Neuronal stem cell (in vitro differentiated cells): ENCODE measurements around the gene CYP4F11.
A peak's percentile ranks its signal among the peaks of the same experiment; 100 is the strongest.
"Not testable (repeated sequence)": the region's sequence is repeated elsewhere in the genome, so short reads cannot be mapped to it uniquely, and the experiment has no call there.

Experiments
- DNase-seq: peaks from one replicate; pipeline ENCODE4 v3.0.0-alpha.2; 2013; ENCODE audit warnings: low spot score
- H2AFZ ChIP-seq: one replicate; pipeline ENCODE4 v1.6.1; 2013; ENCODE audit warnings: mild to moderate bottlenecking, low read length, inconsistent platforms
- H2AK5ac ChIP-seq: 2 replicates; pipeline ENCODE4 v1.6.1; 2013; ENCODE audit warnings: low read depth, mild to moderate bottlenecking, inconsistent platforms, low read length, moderate library complexity, mixed read lengths
- H2BK120ac ChIP-seq: 2 replicates; pipeline ENCODE4 v1.6.1; 2013; ENCODE audit warnings: low read depth, mild to moderate bottlenecking, inconsistent platforms, low read length, moderate library complexity, mixed read lengths
- H2BK12ac ChIP-seq: one replicate; pipeline ENCODE4 v1.6.1; 2013; ENCODE audit warnings: low read length, inconsistent platforms
- H2BK15ac ChIP-seq: 2 replicates; pipeline ENCODE4 v1.6.1; 2013; ENCODE audit warnings: mild to moderate bottlenecking, low read length, inconsistent platforms, mixed read lengths
- H2BK5ac ChIP-seq: one replicate; pipeline ENCODE4 v1.6.1; 2013; ENCODE audit warnings: inconsistent platforms, mild to moderate bottlenecking, low read length, moderate library complexity
- H3K14ac ChIP-seq: one replicate; pipeline ENCODE4 v1.6.1; 2013; ENCODE audit warnings: low read length, inconsistent platforms
- H3K18ac ChIP-seq: 2 replicates; pipeline ENCODE4 v1.6.1; 2013; ENCODE audit warnings: low read length, inconsistent platforms
- H3K23ac ChIP-seq: 2 replicates; pipeline ENCODE4 v1.6.1; 2013; ENCODE audit warnings: low read depth, mild to moderate bottlenecking, mixed read lengths, low read length, inconsistent platforms; ENCODE audit not compliant: poor library complexity
- H3K27ac ChIP-seq: replicated peaks from 3 replicates; pipeline ENCODE4 v1.5.1; 2013; ENCODE audit warnings: low read length, inconsistent platforms
- H3K27me3 ChIP-seq, 3 experiments: 2 replicates each; pipeline ENCODE4 v1.6.1; 2013; ENCODE audit warnings: low read length in 3 of 3, mild to moderate bottlenecking in 2 of 3, inconsistent platforms in 1 of 3, low read depth in 1 of 3, mixed read lengths in 1 of 3, moderate library complexity in 1 of 3; ENCODE audit not compliant: control insufficient read depth in 3 of 3, insufficient read depth in 3 of 3
- H3K36me3 ChIP-seq, 2 donors: replicated peaks in 1 of 2; 2 replicates each; pipeline ENCODE4 v1.6.1; 2013; ENCODE audit warnings: low read length in 2 of 2; ENCODE audit not compliant: control insufficient read depth in 2 of 2, insufficient read depth in 2 of 2
- H3K4ac ChIP-seq: 2 replicates; pipeline ENCODE4 v1.6.1; 2013; ENCODE audit warnings: inconsistent platforms, mild to moderate bottlenecking, low read length, moderate library complexity
- H3K4me1 ChIP-seq, 2 donors: 1 replicate in 1 of 2; 2 replicates in 1 of 2; pipeline ENCODE4 v1.6.1; 2013; ENCODE audit warnings: low read length in 2 of 2, low read depth in 1 of 2; ENCODE audit not compliant: control insufficient read depth in 2 of 2, insufficient read depth in 1 of 2
- H3K4me2 ChIP-seq: one replicate; pipeline ENCODE4 v1.6.1; 2013; ENCODE audit warnings: mild to moderate bottlenecking, low read length, inconsistent platforms; ENCODE audit not compliant: insufficient read depth, poor library complexity, severe bottlenecking
- H3K4me3 ChIP-seq, 2 donors: 2 replicates each; pipeline ENCODE4 v1.5.1; 2013; ENCODE audit warnings: low read length in 2 of 2, mild to moderate bottlenecking in 2 of 2, inconsistent platforms in 1 of 2, moderate library complexity in 1 of 2
- H3K79me1 ChIP-seq: one replicate; pipeline ENCODE4 v1.6.1; 2013; ENCODE audit warnings: low read depth, mild to moderate bottlenecking, inconsistent platforms, low read length, moderate library complexity
- H3K9ac ChIP-seq: one replicate; pipeline ENCODE4 v1.6.1; 2013; ENCODE audit warnings: mild to moderate bottlenecking, low read depth, low read length, inconsistent platforms; ENCODE audit not compliant: poor library complexity
- H3K9me3 ChIP-seq, 2 donors: replicated peaks in 1 of 2; 2 replicates each; pipeline versions ENCODE3 to v1.6.1; 2013; ENCODE audit warnings: low read length in 2 of 2, mild to moderate bottlenecking in 2 of 2, inconsistent platforms in 1 of 2, low read depth in 1 of 2, mixed read lengths in 1 of 2, moderate library complexity in 1 of 2; ENCODE audit not compliant: control insufficient read depth in 2 of 2, insufficient read depth in 1 of 2
- H4K8ac ChIP-seq: one replicate; pipeline ENCODE4 v1.6.1; 2013; ENCODE audit warnings: low read depth, mild to moderate bottlenecking, inconsistent platforms, low read length, moderate library complexity
- H4K91ac ChIP-seq: one replicate; pipeline ENCODE4 v1.6.1; 2013; ENCODE audit warnings: low read length, low read depth, mild to moderate bottlenecking, inconsistent platforms; ENCODE audit not compliant: poor library complexity
- WGBS, 2 donors: extraction: QIAGEN DNeasy Blood & Tissue Kit; methylation state at CpG; one replicate each; pipeline ENCODE4 v1.1.7; 2013; ENCODE audit warnings: missing lambda C conversion rate in 2 of 2, mixed read lengths in 1 of 2; ENCODE audit not compliant: insufficient read length in 2 of 2, insufficient replicate concordance in 1 of 2; ENCODE audit errors: extremely low coverage in 2 of 2; 5-methylcytosine and 5-hydroxymethylcytosine counted together

The CYP4F11 gene

GRCh38 chr19:15899561-15899960 is 34.8 kb downstream of the CYP4F11 start:
- not testable (repeated sequence) for H2BK15ac ChIP-seq, H3K23ac ChIP-seq, H2BK12ac ChIP-seq, H4K8ac ChIP-seq, H3K27me3 ChIP-seq, H3K14ac ChIP-seq, H2BK120ac ChIP-seq, H3K4me3 ChIP-seq, DNase-seq, H2BK5ac ChIP-seq, H3K9ac ChIP-seq, H3K18ac ChIP-seq, H2AFZ ChIP-seq, H3K36me3 ChIP-seq, H3K4me1 ChIP-seq, H4K91ac ChIP-seq, H3K27ac ChIP-seq, H3K4me2 ChIP-seq, H2AK5ac ChIP-seq, H3K79me1 ChIP-seq, H3K4ac ChIP-seq
- WGBS, 2 donors, result no CpG with 5 or more reads among the region's 30 CpGs
- H3K9me3 ChIP-seq, result peaks cover 0 to 28% of the 10 kb centered on the region in 2 donors

GRCh38 chr19:15897738-15898276 is 36.5 kb downstream of the CYP4F11 start, which contains the start of gene CYP4F2:
CYP4F2 (minus strand) TSS chr19:15898074; CDS start chr19:15897611, 463 bp downstream.
- Histone ChIP-seq H2BK15ac (no peak within 1 kb of the TSS), H3K27me3 (no peaks in the 10 kb centered on the region), H3K4ac (no peak within 1 kb of the TSS), H2BK12ac (no peak within 1 kb of the TSS), H3K4me3 (peak within 1 kb of the TSS in 1 of 2 donors; percentile 20), H3K18ac (no peak within 1 kb of the TSS), H3K27ac (no peak within 1 kb of the TSS), H3K23ac (no peak within 1 kb of the TSS), H4K91ac (peak within 1 kb of the TSS; percentile 43), H3K79me1 (no peaks in the 10 kb centered on the region), H3K36me3 (no peaks in the 10 kb centered on the region), H4K8ac (no peak within 1 kb of the TSS), H2AFZ (no peak within 1 kb of the TSS), H3K9ac (no peak within 1 kb of the TSS), H2AK5ac (peak within 1 kb of the TSS; percentile 43), H2BK120ac (no peak within 1 kb of the TSS), H3K14ac (no peak within 1 kb of the TSS), H3K4me1 (no peaks in the 10 kb centered on the region), H3K9me3 (peaks cover 0 to 32% of the 10 kb centered on the region in 2 donors), H2BK5ac (no peak within 1 kb of the TSS), H3K4me2 (no peak within 1 kb of the TSS)
- DNase-seq, result no peak
- WGBS, 2 donors, result no CpG with 5 or more reads among the region's 3 CpGs

- no peak overlapping the region for H2BK120ac ChIP-seq
- no peak overlapping the region for H2BK15ac ChIP-seq
- no peak overlapping the region for H3K14ac ChIP-seq
- no CpG with 5 or more reads among the region's 16 CpGs for WGBS, 2 donors
- DNase-seq, result no peak
- H3K79me1 ChIP-seq, result no peaks in the 10 kb centered on the region
- H3K23ac ChIP-seq, result no peak overlapping the region
- no peak overlapping the region for H3K4me2 ChIP-seq
- H3K36me3 ChIP-seq, result no peaks in the 10 kb centered on the region
- H3K9me3 ChIP-seq, result peaks cover 0 to 33% of the 10 kb centered on the region in 2 donors
- no peaks in the 10 kb centered on the region for H3K27me3 ChIP-seq
- no peaks in the 10 kb centered on the region for H3K4me1 ChIP-seq
- peak overlapping the region in 1 of 2 donors; percentile 20 for H3K4me3 ChIP-seq
- H2BK5ac ChIP-seq, result no peak overlapping the region
- no peak overlapping the region for H3K9ac ChIP-seq
- no peak overlapping the region for H3K27ac ChIP-seq
- no peak overlapping the region for H3K4ac ChIP-seq
- H3K18ac ChIP-seq, result no peak overlapping the region
- H2AK5ac ChIP-seq, result peak overlapping the region; percentile 43
- H4K91ac ChIP-seq, result no peak overlapping the region
- H4K8ac ChIP-seq, result no peak overlapping the region
- no peak overlapping the region for H2AFZ ChIP-seq
- no peak overlapping the region for H2BK12ac ChIP-seq
Observed at GRCh38 chr19:15897026-15897737, 37.1 kb downstream of the CYP4F11 start.

DNA sequence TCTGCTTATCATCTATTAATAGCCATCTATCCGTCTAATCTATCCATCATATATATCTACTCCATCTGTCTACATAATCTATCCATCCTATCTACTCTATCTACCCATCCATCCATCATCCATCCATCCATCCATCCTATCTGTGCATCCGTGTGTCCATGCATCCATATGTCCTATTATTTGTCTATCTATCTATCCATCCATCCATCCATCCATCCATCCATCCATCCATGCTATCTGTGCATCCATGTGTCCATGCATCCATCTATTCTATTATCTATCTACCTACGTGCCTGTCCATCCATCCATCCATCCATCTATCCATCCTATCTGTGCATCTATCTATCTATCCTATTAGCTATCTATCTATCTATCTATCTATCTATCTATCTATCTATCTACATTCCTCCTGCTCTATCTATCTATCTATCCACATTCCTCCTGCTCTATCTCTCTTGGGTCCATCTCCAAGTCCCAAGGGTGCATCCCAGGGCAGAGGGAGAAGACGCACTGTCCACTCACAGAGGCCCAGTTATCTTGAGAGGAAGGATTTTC is 38.4 kb downstream of the CYP4F11 start:
- Histone ChIP-seq H3K27me3 (no peaks in the 10 kb centered on the region), H2BK15ac (no peak overlapping the region), H2BK5ac (no peak overlapping the region), H3K9me3 (peaks cover 0 to 37% of the 10 kb centered on the region in 2 donors), H2AFZ (no peak overlapping the region), H3K79me1 (no peaks in the 10 kb centered on the region), H3K14ac (no peak overlapping the region), H3K4me3 (no peak overlapping the region), H2BK120ac (no peak overlapping the region), H4K91ac (no peak overlapping the region), H3K4me1 (no peaks in the 10 kb centered on the region), H2AK5ac (no peak overlapping the region), H4K8ac (no peak overlapping the region), H3K9ac (peak overlapping the region; percentile 50), H3K23ac (no peak overlapping the region), H2BK12ac (no peak overlapping the region), H3K27ac (no peak overlapping the region), H3K18ac (no peak overlapping the region), H3K36me3 (no peaks in the 10 kb centered on the region), H3K4me2 (no peak overlapping the region), H3K4ac (no peak overlapping the region)
- no peak for DNase-seq
- 100% methylated on average over 1 of the region's 4 CpGs; no CpG with 5 or more reads in 1 of the 2 donors for WGBS, 2 donors
